CD4-positive, alpha-beta memory T cell (primary cell): ENCODE results near the gene DTL. TPM values are rescaled to one million over a fixed set of nuclear protein-coding genes. Genes with fewer than 3 reads are reported as not detected.

ENCODE experiments used
- CTCF ChIA-PET: fragments of 350-600 bp; sonication (Branson Sonifier 250); formaldehyde crosslinking; loops from one replicate; lab custom pipeline; 2021; ENCODE audit warnings: inconsistent platforms; ENCODE audit not compliant: partially characterized antibody; lab: Charles Lee
- POLR2A ChIA-PET: fragments of 350-600 bp; sonication (Branson Sonifier 250); formaldehyde crosslinking; loops from one replicate; lab custom pipeline; 2021; ENCODE audit not compliant: partially characterized antibody; lab: Charles Lee
- DNase-seq, 5 donors: peaks; one replicate each; pipeline versions ENCODE4 v3.0.0 to v3.0.0-alpha.2; 2020 to 2022; ENCODE audit warnings: mixed read lengths in 1 of 5
- H3K27ac ChIP-seq: one replicate; pipeline ENCODE4 v1.7.0; 2013; ENCODE audit warnings: low read depth, low read length
- H3K27me3 ChIP-seq: 2 replicates; pipeline ENCODE4 v1.7.0; 2013; ENCODE audit warnings: mild to moderate bottlenecking, low read length, moderate library complexity; ENCODE audit not compliant: insufficient read depth
- H3K36me3 ChIP-seq: 2 replicates; pipeline ENCODE4 v1.7.0; 2013; ENCODE audit warnings: mild to moderate bottlenecking, low read length, moderate library complexity; ENCODE audit not compliant: insufficient read depth
- H3K4me1 ChIP-seq: 2 replicates; pipeline ENCODE4 v1.7.0; 2013; ENCODE audit warnings: mild to moderate bottlenecking, low read length, moderate library complexity; ENCODE audit not compliant: insufficient read depth
- H3K4me3 ChIP-seq, 2 donors: one replicate each; pipeline ENCODE4 v1.7.0; 2013; ENCODE audit warnings: low read length in 2 of 2, mild to moderate bottlenecking in 1 of 2
- H3K9me3 ChIP-seq, 2 donors: one replicate each; pipeline ENCODE4 v1.7.0; 2013; ENCODE audit warnings: low read length in 2 of 2, control low read depth in 1 of 2; ENCODE audit not compliant: control insufficient read depth in 1 of 2
- H3K27ac Mint-ChIP-seq, 7 donors: one replicate each; pipeline ENCODE4 v1.8.0; 2020 to 2021; ENCODE audit warnings: mixed read lengths in 7 of 7, mild to moderate bottlenecking in 6 of 7, inconsistent platforms in 3 of 7, moderate library complexity in 3 of 7
- H3K27me3 Mint-ChIP-seq, 2 donors: one replicate each; pipeline ENCODE4 v1.8.0; 2020 to 2021; ENCODE audit warnings: mixed read lengths in 2 of 2
- H3K36me3 Mint-ChIP-seq, 2 donors: one replicate each; pipeline ENCODE4 v1.8.0; 2020 to 2021; ENCODE audit warnings: mixed read lengths in 2 of 2, inconsistent platforms in 1 of 2, mild to moderate bottlenecking in 1 of 2
- H3K4me1 Mint-ChIP-seq, 4 donors: one replicate each; pipeline ENCODE4 v1.8.0; 2020 to 2021; ENCODE audit warnings: mixed read lengths in 4 of 4, mild to moderate bottlenecking in 1 of 4
- H3K4me3 Mint-ChIP-seq, 8 donors: one replicate each; pipeline ENCODE4 v1.8.0; 2020 to 2021; ENCODE audit warnings: mixed read lengths in 8 of 8, mild to moderate bottlenecking in 7 of 8, moderate library complexity in 6 of 8, inconsistent platforms in 3 of 8
- H3K9me3 Mint-ChIP-seq, 8 donors: one replicate each; pipeline ENCODE4 v1.8.0; 2020 to 2021; ENCODE audit warnings: mixed read lengths in 8 of 8, mild to moderate bottlenecking in 5 of 8, inconsistent platforms in 3 of 8, moderate library complexity in 1 of 8
- intact Hi-C: fragments of 100-400 bp; cut with micrococcal nuclease; formaldehyde crosslinking; loops from one replicate; pipeline ENCODE4 v1.15.1; 2023
- polyA plus RNA-seq, 2 donors: library from polyadenylated mRNA; unstranded; fragments of 300-500 nt; fragmentation: Illumina TruSeq; gene quantifications; one replicate each; pipeline ENCODE4 v1.2.3, GENCODE V29; 2021
- total RNA-seq, 2 experiments: library from RNA; stranded (reverse); gene quantifications; one replicate each; pipeline ENCODE4 v1.2.3, GENCODE V29; 2021

The DTL gene
- total and polyA plus RNA-seq, 4 experiments from 2014 or later = 0.06 to 0.15 (median 0.09) TPM; not detected in 1

- H3K36me3 Mint-ChIP-seq = peaks cover 25 to 36% of the 10 kb centered on the region in 2 donors
- no peaks in the 10 kb centered on the region for H3K27me3 Mint-ChIP-seq
- no peak for DNase-seq
- no peak overlapping the region for H3K4me3 Mint-ChIP-seq
- H3K27ac ChIP-seq = no peak overlapping the region
- H3K27me3 ChIP-seq = no peaks in the 10 kb centered on the region
- ChIA-PET CTCF (no interaction called here), POLR2A (no interaction called here)
- intact Hi-C loops = no loop called here
- H3K4me1 ChIP-seq = no peaks in the 10 kb centered on the region
- H3K27ac Mint-ChIP-seq = no peak overlapping the region
- H3K9me3 Mint-ChIP-seq = no peaks in the 10 kb centered on the region
- no peak overlapping the region for H3K4me3 ChIP-seq
- H3K4me1 Mint-ChIP-seq = peaks cover 0 to 8% (median 3%) of the 10 kb centered on the region in 4 donors
- peaks cover 9% of the 10 kb centered on the region for H3K36me3 ChIP-seq
- H3K9me3 ChIP-seq = no peaks in the 10 kb centered on the region
Measured at GRCh38 chr1:212007178-212007577, 28.4 kb upstream of the DTL start.

- H3K27me3 ChIP-seq = no peaks in the 10 kb centered on the region
- no peak overlapping the region for H3K4me3 ChIP-seq
- no peak overlapping the region for H3K27ac Mint-ChIP-seq
- no peaks in the 10 kb centered on the region for H3K27me3 Mint-ChIP-seq
- peaks cover 0 to 8% (median 4%) of the 10 kb centered on the region in 4 donors for H3K4me1 Mint-ChIP-seq
- H3K4me1 ChIP-seq = no peaks in the 10 kb centered on the region
- H3K27ac ChIP-seq = no peak overlapping the region
- peaks cover 9% of the 10 kb centered on the region for H3K36me3 ChIP-seq
- H3K36me3 Mint-ChIP-seq = peaks cover 22 to 29% of the 10 kb centered on the region in 2 donors
- H3K4me3 Mint-ChIP-seq = no peak overlapping the region
- H3K9me3 ChIP-seq = no peaks in the 10 kb centered on the region
- intact Hi-C loops = no loop called here
- DNase-seq = no peak
- no peaks in the 10 kb centered on the region for H3K9me3 Mint-ChIP-seq
- CTCF ChIA-PET = no interaction called here
- POLR2A ChIA-PET = no interaction called here
Measured at GRCh38 chr1:212007886-212008285, 27.7 kb upstream of the DTL start.

- no peak for DNase-seq
- Histone ChIP-seq H3K4me1 (no peaks in the 10 kb centered on the region), H3K36me3 (peaks cover 9% of the 10 kb centered on the region), H3K27ac (no peak overlapping the region), H3K4me3 (no peak overlapping the region), H3K27me3 (no peaks in the 10 kb centered on the region), H3K9me3 (no peaks in the 10 kb centered on the region)
- no peaks in the 10 kb centered on the region for H3K9me3 Mint-ChIP-seq
- H3K27me3 Mint-ChIP-seq = no peaks in the 10 kb centered on the region
- POLR2A ChIA-PET = no interaction called here
- peaks cover 21 to 24% of the 10 kb centered on the region in 2 donors for H3K36me3 Mint-ChIP-seq
- peak overlapping the region in 1 of 7 donors; percentile 2 for H3K27ac Mint-ChIP-seq
- peaks cover 0 to 8% (median 4%) of the 10 kb centered on the region in 4 donors for H3K4me1 Mint-ChIP-seq
- CTCF ChIA-PET = interaction anchor here (0.7 to 2.4 kb wide), 6 partner anchors 12 to 446 kb away, joined by 3 to 16 read pairs (median 4); partner anchors contain the start of genes DTL and INTS7
- no peak overlapping the region for H3K4me3 Mint-ChIP-seq
- intact Hi-C loops = no loop called here
Measured at GRCh38 chr1:212009561-212009960, 26.0 kb upstream of the DTL start.

- DNase-seq = no peak
- Mint-ChIP-seq H3K9me3 (no peaks in the 10 kb centered on the region), H3K4me3 (no peak overlapping the region), H3K4me1 (peaks cover 0 to 8% (median 4%) of the 10 kb centered on the region in 4 donors), H3K27ac (no peak overlapping the region), H3K36me3 (peaks cover 18 to 21% of the 10 kb centered on the region in 2 donors), H3K27me3 (no peaks in the 10 kb centered on the region)
- H3K4me1 ChIP-seq = no peaks in the 10 kb centered on the region
- intact Hi-C loops = loop anchor here (5.0 kb wide), 1 partner anchor 357 kb away; no protein-coding TSS in a partner anchor
- CTCF ChIA-PET = interaction anchor here (0.7 to 2.4 kb wide), 7 partner anchors 12 to 446 kb away, joined by 3 to 16 read pairs (median 4); partner anchors contain the start of genes DTL and INTS7
- peaks cover 5% of the 10 kb centered on the region for H3K36me3 ChIP-seq
- POLR2A ChIA-PET = no interaction called here
- no peak overlapping the region for H3K4me3 ChIP-seq
- H3K9me3 ChIP-seq = no peaks in the 10 kb centered on the region
- no peaks in the 10 kb centered on the region for H3K27me3 ChIP-seq
- no peak overlapping the region for H3K27ac ChIP-seq
Measured at GRCh38 chr1:212010004-212010403, 25.5 kb upstream of the DTL start.

- intact Hi-C loops = loop anchor here (1.0 to 5.0 kb wide), 5 partner anchors 23 to 444 kb away; partner anchors contain the start of genes DTL and INTS7
- H3K27me3 ChIP-seq = no peaks in the 10 kb centered on the region
- POLR2A ChIA-PET = no interaction called here
- no peaks in the 10 kb centered on the region for H3K9me3 ChIP-seq
- Mint-ChIP-seq H3K27me3 (no peaks in the 10 kb centered on the region), H3K9me3 (no peaks in the 10 kb centered on the region), H3K36me3 (peaks cover 21 to 24% of the 10 kb centered on the region in 2 donors), H3K27ac (peak overlapping the region in 1 of 7 donors; percentile 3), H3K4me1 (peaks cover 0 to 7% (median 4%) of the 10 kb centered on the region in 4 donors), H3K4me3 (no peak overlapping the region)
- H3K27ac ChIP-seq = no peak overlapping the region
- DNase-seq = peak; percentile 42 to 66 (median 53)
- CTCF ChIA-PET = interaction anchor here (1.0 to 4.0 kb wide), 11 partner anchors 8 to 444 kb away, joined by 3 to 28 read pairs (median 6); partner anchors contain the start of genes DTL and INTS7
- H3K36me3 ChIP-seq = no peaks in the 10 kb centered on the region
- no peaks in the 10 kb centered on the region for H3K4me1 ChIP-seq
- H3K4me3 ChIP-seq = no peak overlapping the region
Measured at GRCh38 chr1:212012034-212012740, 23.4 kb upstream of the DTL start.

GRCh38 chr1:212013672-212014071 is 21.9 kb upstream of the DTL start:
- H3K4me3 Mint-ChIP-seq = no peak overlapping the region
- no peak for DNase-seq
- H3K9me3 Mint-ChIP-seq = no peaks in the 10 kb centered on the region
- Histone ChIP-seq H3K27ac (no peak overlapping the region), H3K4me3 (no peak overlapping the region), H3K4me1 (no peaks in the 10 kb centered on the region), H3K36me3 (no peaks in the 10 kb centered on the region), H3K9me3 (no peaks in the 10 kb centered on the region), H3K27me3 (no peaks in the 10 kb centered on the region)
- intact Hi-C loops = loop anchor here (5.0 kb wide), 1 partner anchor 354 kb away; no protein-coding TSS in a partner anchor
- H3K27me3 Mint-ChIP-seq = no peaks in the 10 kb centered on the region
- CTCF ChIA-PET = interaction anchor here (0.9 to 4.0 kb wide), 10 partner anchors 9 to 443 kb away, joined by 4 to 28 read pairs (median 7); partner anchors contain the start of genes DTL and INTS7
- H3K27ac Mint-ChIP-seq = no peak overlapping the region
- POLR2A ChIA-PET = no interaction called here
- peaks cover 0 to 5% (median 3%) of the 10 kb centered on the region in 4 donors for H3K4me1 Mint-ChIP-seq
- H3K36me3 Mint-ChIP-seq = peaks cover 16 to 21% of the 10 kb centered on the region in 2 donors

GRCh38 chr1:212020975-212021374 is 14.6 kb upstream of the DTL start:
- H3K27me3 ChIP-seq = no peaks in the 10 kb centered on the region
- ChIA-PET CTCF (interaction anchor here (1.2 to 2.9 kb wide), 2 partner anchors 10 to 14 kb away, joined by 7 to 17 read pairs; partner anchors contain the start of genes DTL and INTS7), POLR2A (interaction anchor here (1.0 kb wide), 1 partner anchor 14 kb away, joined by 3 read pairs; the partner anchor contains the start of gene INTS7)
- H3K27ac ChIP-seq = no peak overlapping the region
- intact Hi-C loops = no loop called here
- peaks cover 0 to 6% (median 2%) of the 10 kb centered on the region in 4 donors for H3K4me1 Mint-ChIP-seq
- H3K4me3 Mint-ChIP-seq = no peak overlapping the region
- H3K27me3 Mint-ChIP-seq = no peaks in the 10 kb centered on the region
- H3K9me3 ChIP-seq = no peaks in the 10 kb centered on the region
- H3K27ac Mint-ChIP-seq = no peak overlapping the region
- no peak for DNase-seq
- H3K4me3 ChIP-seq = no peak overlapping the region
- no peaks in the 10 kb centered on the region for H3K4me1 ChIP-seq
- H3K9me3 Mint-ChIP-seq = peaks cover 0 to 6% (median 0%) of the 10 kb centered on the region in 8 donors
- H3K36me3 Mint-ChIP-seq = peaks cover 23 to 30% of the 10 kb centered on the region in 2 donors
- no peaks in the 10 kb centered on the region for H3K36me3 ChIP-seq
